Measurements from ENCODE around the gene DIP2B. TPM values are rescaled to one million over a fixed set of nuclear protein-coding genes. Genes with fewer than 3 reads are reported as not detected.
A peak's percentile ranks its signal among the peaks of the same experiment; 100 is the strongest.

Gene DIP2B
- polyA plus RNA-seq, 1 donor from 2014 or later = 44.0 TPM

DNA sequence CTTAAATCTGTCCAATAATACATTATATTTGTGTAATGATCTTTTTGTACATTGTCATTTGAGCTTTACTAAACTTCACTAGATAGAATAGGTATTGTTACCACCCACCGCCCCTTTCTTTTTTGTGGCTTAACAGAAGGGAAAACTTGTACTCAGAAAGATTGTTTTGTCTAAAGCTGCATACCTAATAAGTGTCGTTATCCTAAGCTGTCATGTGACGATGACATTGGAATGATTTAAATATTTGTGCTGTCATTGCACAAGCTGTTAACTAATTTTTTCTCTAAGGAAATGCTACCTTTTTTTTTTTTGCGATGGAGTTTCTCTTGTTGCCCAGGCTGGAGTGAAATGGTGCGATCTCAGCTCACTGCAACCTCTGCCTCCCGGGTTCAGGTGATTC lies 3.6 kb downstream of the DIP2B start:
- H3K4me2 ChIP-seq (ENCODE audit: low read length) = peak overlapping the region; percentile 99
- no peaks in the 10 kb centered on the region for H3K36me3 ChIP-seq (ENCODE audit: insufficient read depth, low read length)
- no peaks in the 10 kb centered on the region for H3K9me2 ChIP-seq (ENCODE audit: insufficient read depth, low read length)
- peak overlapping the region; percentile 89 for H3K27ac ChIP-seq (ENCODE audit: low read length)
- H3F3A ChIP-seq (ENCODE audit: insufficient read depth, low read length, poor library complexity, severe bottlenecking) = no peaks in the 10 kb centered on the region
- peaks cover 4% of the 10 kb centered on the region for H4K20me1 ChIP-seq (ENCODE audit: insufficient read depth)
- no peak for TF ChIP-seq REST (IDR thresholded peaks at IDR 0.05; ENCODE audit: borderline replicate concordance)
- no peak for TF ChIP-seq SMC3 (conservative IDR thresholded peaks at IDR 0.05; ENCODE audit: poor library complexity)
- TF ChIP-seq, protein P1, sequence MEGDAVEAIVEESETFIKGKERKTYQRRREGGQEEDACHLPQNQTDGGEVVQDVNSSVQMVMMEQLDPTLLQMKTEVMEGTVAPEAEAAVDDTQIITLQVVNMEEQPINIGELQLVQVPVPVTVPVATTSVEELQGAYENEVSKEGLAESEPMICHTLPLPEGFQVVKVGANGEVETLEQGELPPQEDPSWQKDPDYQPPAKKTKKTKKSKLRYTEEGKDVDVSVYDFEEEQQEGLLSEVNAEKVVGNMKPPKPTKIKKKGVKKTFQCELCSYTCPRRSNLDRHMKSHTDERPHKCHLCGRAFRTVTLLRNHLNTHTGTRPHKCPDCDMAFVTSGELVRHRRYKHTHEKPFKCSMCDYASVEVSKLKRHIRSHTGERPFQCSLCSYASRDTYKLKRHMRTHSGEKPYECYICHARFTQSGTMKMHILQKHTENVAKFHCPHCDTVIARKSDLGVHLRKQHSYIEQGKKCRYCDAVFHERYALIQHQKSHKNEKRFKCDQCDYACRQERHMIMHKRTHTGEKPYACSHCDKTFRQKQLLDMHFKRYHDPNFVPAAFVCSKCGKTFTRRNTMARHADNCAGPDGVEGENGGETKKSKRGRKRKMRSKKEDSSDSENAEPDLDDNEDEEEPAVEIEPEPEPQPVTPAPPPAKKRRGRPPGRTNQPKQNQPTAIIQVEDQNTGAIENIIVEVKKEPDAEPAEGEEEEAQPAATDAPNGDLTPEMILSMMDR (IDR thresholded peaks at IDR 0.05; ENCODE audit: poor library complexity, severe bottlenecking) = no peak
- no peak for TF ChIP-seq EP300 (conservative IDR thresholded peaks at IDR 0.05; ENCODE audit: poor library complexity, severe bottlenecking)
- no peak for TF ChIP-seq MXI1 (conservative IDR thresholded peaks at IDR 0.05; ENCODE audit: poor library complexity, severe bottlenecking)
- H3K4me3 ChIP-seq (ENCODE audit: low read length) = peak overlapping the region; percentile 71
- no peaks in the 10 kb centered on the region for H3K27me3 ChIP-seq (ENCODE audit: insufficient read depth, low read depth, low read length)
- peaks cover 69% of the 10 kb centered on the region for H3K79me2 ChIP-seq (replicated peaks; ENCODE audit: insufficient read depth, low read length)
- H2AFZ ChIP-seq (ENCODE audit: low read depth, low read length) = no peak overlapping the region
- no peaks in the 10 kb centered on the region for H3K9me3 ChIP-seq (ENCODE audit: low read length)
- peak overlapping the region; percentile 93 for H3K9ac ChIP-seq (ENCODE audit: low read length)

- no peaks in the 10 kb centered on the region for H3K36me3 ChIP-seq (ENCODE audit: insufficient read depth, low read length)
- TF ChIP-seq, protein P1 (IDR thresholded peaks at IDR 0.05; ENCODE audit: poor library complexity, severe bottlenecking) = no peak
- TF ChIP-seq MXI1 (conservative IDR thresholded peaks at IDR 0.05; ENCODE audit: poor library complexity, severe bottlenecking) (no peak), EZH2 (IDR thresholded peaks at IDR 0.05; ENCODE audit: borderline replicate concordance, insufficient read depth, low read length, poor library complexity, severe bottlenecking) (no peak), EP300 (conservative IDR thresholded peaks at IDR 0.05; ENCODE audit: poor library complexity, severe bottlenecking) (no peak), REST (IDR thresholded peaks at IDR 0.05; ENCODE audit: borderline replicate concordance) (no peak), TAF1 (IDR thresholded peaks at IDR 0.05; ENCODE audit: low read depth) (no peak), SMC3 (conservative IDR thresholded peaks at IDR 0.05; ENCODE audit: poor library complexity) (no peak), RAD21 (conservative IDR thresholded peaks at IDR 0.05) (no peak), POLR2AphosphoS5 (IDR thresholded peaks at IDR 0.05) (no peak)
- H3K27me3 ChIP-seq (ENCODE audit: insufficient read depth, low read depth, low read length) = no peaks in the 10 kb centered on the region
- H3K4me2 ChIP-seq (ENCODE audit: low read length) = no peak overlapping the region
- no peak overlapping the region for H2AFZ ChIP-seq (ENCODE audit: low read depth, low read length)
- no peaks in the 10 kb centered on the region for H3K9me3 ChIP-seq (ENCODE audit: low read length)
- no peak overlapping the region for H3K9ac ChIP-seq (ENCODE audit: low read length)
- no peaks in the 10 kb centered on the region for H3F3A ChIP-seq (ENCODE audit: insufficient read depth, low read length, poor library complexity, severe bottlenecking)
- no peak overlapping the region for H3K27ac ChIP-seq (ENCODE audit: low read length)
- peaks cover 4% of the 10 kb centered on the region for H4K20me1 ChIP-seq (ENCODE audit: insufficient read depth)
- H3K9me2 ChIP-seq (ENCODE audit: insufficient read depth, low read length) = no peaks in the 10 kb centered on the region
- H3K4me3 ChIP-seq (ENCODE audit: low read length) = peak overlapping the region; percentile 71
- peaks cover 75% of the 10 kb centered on the region for H3K79me2 ChIP-seq (replicated peaks; ENCODE audit: insufficient read depth, low read length)
Measured at GRCh38 chr12:50508970-50509663, 4.3 kb downstream of the DIP2B start.

All from neural cell (in vitro differentiated cells).